HUDEP-2 (cell line): Measurements from ENCODE around the gene LEMD1.

ENCODE experiments used
- DNase-seq, 76 experiments: peaks; one replicate each; lab custom pipeline; 2025; ENCODE audit not compliant: unreplicated experiment in 76 of 76; lab: John Stamatoyannopoulos, UW

Gene LEMD1

DNA sequence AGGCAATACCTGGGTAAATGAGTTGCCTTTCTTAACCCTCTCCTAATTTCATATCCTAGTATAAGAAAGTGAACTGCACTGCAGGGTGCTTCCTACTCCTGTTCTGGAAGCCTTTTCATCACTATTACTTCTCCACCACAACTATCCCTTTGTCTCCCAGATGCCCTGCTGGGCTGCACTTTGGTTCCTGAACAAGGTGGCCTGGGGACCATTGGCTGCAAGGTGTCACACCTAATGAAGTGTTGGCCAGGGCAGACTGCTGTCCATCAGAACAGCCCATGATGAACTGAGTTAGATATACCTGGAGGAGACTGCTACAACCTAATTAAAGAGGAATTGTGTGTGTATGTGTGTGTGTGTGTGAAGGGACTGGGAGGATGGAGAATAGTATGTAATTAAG, 63.3 kb downstream of the LEMD1 start:
- no peak for DNase-seq

GRCh38 chr1:205357567-205357966, 64.3 kb downstream of the LEMD1 start:
- no peak for DNase-seq

DNA sequence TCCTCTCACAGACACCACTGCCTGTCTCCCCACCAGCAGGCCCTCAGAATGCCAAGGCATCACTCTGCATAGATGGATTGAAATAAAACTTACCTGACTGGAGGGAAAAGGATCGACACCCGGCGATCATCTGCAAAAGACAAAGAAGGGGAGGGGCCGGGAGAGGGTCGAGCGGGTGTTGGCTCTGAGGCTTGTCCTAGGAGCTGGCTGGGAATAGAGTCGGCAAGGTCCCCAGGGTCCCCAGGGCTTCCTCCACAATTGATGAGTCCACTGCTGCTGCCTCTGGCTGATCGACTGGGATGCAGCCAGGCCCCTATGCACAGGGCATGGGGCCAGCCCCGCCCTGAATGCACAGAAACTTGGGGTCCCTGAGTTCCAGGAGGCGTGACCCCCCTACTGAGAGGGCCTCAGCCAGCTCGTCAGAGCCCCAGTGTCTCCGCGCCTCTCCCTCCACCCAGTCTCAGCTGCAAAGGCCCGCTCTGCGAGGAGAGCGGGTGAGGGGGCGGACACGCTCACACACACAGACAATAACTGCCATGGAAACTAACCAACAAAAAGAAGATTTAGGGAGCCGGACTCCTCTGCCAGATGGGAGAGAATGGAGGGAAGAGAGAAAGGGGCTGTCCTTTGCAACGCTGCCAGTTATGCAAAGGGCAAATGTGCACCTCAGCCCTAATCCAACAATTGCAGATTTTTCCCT, 65.3 kb downstream of the LEMD1 start, which contains the start of gene KLHDC8A:
KLHDC8A (minus strand) TSS at position 483 of the 700 bp plus-strand sequence. CDS start 13,318 bp downstream, outside the sequence.
- no peak for DNase-seq

GRCh38 chr1:205355075-205355453, 66.8 kb downstream of the LEMD1 start:
- DNase-seq = no peak

GRCh38 chr1:205354259-205355074, 67.4 kb downstream of the LEMD1 start:
- peak in 54 of 76 experiments; percentile 8 to 72 (median 36) for DNase-seq

GRCh38 chr1:205353612-205354011, 68.2 kb downstream of the LEMD1 start:
- DNase-seq = no peak

DNA sequence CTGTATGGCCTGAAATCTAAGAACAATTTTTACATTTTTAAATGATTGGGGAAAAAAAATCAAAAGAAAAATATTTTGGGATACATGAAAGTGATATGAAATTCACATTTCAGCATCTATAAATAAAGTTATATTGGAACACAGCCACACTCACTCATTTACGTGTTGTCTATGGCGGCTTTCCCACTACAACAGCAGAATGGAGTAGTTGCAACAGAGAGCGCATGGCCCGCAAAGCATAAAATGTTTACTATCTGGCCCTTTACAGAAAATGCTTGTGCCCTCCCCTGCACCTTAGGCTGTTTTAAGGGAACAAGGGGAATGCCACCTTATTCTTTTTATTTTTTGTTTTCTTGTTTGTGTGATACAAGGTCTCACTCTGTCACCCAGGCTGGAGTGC, 68.7 kb downstream of the LEMD1 start:
- no peak for DNase-seq

GRCh38 chr1:205351984-205352713, 69.7 kb downstream of the LEMD1 start:
- DNase-seq = no peak

GRCh38 chr1:205350691-205351141, 71.1 kb downstream of the LEMD1 start:
- no peak for DNase-seq

GRCh38 chr1:205350124-205350523, 71.7 kb downstream of the LEMD1 start:
- no peak for DNase-seq

DNA sequence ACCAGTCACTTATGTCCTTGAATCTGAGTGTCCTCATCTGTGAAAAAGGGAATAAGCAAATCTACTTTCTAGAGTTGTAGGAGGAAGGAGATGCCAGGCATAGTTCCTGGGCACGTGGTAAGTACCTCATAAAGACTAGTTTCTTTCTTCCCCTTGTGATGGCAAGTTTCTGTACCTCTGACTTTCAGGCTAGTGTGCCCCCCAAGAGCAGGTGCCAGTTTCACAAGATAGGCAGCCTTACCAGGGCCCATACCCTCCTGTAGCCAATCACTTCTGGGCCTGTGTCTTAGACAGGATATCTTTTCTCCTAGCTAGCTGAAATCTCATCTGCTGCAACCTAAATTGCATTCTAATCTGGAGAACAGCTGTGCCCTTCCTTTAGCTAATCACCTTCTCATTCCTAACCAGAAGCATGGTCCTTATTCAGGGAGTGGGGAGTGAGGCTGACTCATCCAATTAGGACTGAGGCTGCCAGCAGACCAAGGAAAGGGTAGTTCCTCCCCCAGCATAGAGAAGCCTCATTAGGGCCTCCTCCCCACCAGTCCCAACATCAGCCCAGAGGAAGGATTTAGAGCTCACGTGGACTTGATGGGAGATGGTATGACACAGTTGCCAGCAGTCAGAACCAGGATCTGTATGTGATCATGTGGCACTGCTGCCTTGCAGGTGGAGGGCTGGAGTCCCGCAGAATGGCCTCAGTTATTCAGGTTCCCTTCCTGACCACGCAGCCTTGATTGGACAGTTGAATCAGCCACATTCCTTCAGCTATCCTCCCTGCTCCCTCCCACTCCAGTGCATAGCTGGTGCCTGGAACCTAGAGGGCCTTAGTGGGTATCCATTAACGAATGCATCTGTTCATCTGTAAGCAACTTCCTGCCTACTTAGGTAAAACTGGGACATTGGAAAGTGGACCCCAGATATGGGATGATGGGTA, 73.0 kb downstream of the LEMD1 start:
- DNase-seq = no peak

GRCh38 chr1:205346956-205347574, 74.8 kb downstream of the LEMD1 start:
- peak in 1 of 76 experiments; percentile 18 for DNase-seq

DNA sequence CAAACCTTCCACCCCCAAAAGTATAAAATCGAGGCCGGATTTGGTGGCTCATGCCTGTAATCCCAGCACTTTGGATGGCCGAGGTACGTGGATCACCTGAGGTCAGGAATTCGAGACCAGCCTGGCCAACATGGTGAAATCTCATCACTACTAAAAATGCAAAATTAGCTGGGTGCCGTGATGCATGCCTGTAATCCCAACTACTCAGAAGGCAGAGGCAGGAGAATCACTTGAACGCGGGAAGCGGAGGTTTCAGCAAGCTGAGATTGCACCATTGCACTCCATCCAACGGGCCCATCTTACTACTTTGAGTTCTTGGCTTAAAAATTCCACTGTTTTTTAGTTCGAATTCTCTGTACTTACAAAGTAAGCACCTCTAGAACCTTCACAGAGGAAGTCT, 76.1 kb downstream of the LEMD1 start:
- DNase-seq = no peak

DNA sequence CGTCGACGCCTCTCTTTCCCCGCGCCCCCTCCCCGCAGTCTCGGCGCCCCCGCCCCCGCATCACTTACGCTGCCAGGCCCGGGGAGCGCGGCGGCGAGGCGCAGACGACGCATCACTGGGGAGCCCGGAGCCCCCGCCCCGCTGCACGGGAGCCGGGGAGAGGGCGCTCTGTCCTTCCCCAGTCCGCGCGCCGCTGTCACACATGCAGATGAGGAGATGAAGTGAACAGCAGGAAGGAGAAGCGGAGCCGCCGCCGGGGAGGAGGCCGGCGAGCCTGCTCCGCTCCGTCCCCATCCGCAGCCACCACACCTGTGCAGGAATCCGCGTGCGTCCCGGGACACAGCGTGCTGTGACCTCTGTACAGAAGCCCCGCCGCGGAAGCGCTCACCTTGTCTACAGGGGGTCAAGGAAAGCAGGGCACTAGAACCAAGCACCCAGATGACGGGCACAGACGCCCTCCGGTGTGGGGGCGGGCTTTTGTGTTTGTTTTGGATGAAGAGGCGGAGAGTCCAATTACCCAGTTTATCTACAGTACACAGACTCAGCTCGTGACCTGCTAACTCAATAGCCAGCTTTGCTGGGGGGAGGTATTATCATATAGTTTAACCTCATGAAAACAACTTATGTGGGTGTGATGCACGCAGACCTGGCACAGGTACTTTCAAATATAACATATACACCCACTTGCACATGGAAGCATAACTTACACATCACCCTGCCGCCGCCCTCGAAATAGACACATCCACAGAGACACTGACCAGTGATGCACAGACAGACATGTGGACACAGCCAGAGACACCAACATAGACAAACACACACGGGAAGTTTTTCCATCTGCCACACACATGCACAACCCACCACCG, 77.6 kb downstream of the LEMD1 start:
- DNase-seq = peak in 74 of 76 experiments; percentile 34 to 93 (median 79)

DNA sequence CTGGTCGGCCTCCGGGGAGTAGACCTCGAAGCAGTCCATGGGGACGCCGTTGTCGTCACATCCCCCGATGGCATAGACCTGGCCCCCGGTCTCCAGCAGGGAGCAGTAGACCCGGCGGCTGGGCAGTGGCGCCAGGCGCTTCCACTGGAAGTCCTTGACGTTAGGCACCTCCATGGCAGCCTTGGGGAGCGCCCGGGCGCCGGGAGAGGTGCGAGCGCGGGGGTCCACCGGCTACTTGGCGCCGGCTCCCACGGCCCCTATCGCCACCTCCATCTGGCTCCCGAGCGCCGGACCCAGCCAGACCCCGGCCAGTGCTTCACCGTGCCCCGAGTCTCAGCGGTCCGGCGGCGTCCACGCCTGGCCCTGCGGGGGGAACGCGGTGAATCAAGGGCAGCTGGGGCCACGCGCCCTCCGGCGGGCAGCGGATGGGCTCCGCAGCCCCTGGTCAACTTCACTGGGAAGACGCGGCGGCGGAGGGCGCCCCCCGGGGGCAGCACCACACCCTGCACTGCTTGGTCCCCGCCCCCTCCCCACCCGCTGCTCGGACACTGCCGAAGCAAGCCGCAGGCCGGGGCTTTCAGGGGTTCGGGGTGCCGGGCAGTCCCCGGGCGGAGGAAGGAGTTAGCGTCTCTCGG, 78.3 kb downstream of the LEMD1 start:
- peak in 52 of 76 experiments; percentile 11 to 67 (median 44) for DNase-seq

DNA sequence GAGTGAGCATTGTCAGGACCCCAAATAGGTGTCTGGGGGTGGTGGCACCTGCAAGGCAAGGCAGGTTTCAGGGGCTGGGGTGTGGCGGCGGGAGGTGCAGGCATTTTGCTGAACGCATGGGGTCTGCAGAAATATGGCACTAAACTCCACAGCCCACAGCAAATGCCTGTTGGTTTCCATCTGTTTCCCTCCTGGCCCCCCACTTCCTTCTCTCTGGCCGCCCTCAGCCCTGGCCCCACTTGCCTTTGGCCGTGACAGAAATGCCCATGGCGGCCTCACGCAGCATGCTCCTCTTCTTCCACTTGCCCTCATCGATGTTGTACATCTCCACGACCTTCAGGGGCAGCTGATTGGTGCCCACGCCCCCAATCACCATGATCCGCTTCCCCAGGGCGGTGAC, 78.9 kb downstream of the LEMD1 start:
- DNase-seq = no peak

- DNase-seq = peak in 6 of 76 experiments; percentile 10 to 32 (median 21)
Measured at GRCh38 chr1:205340676-205341075, 81.2 kb downstream of the LEMD1 start.

DNA sequence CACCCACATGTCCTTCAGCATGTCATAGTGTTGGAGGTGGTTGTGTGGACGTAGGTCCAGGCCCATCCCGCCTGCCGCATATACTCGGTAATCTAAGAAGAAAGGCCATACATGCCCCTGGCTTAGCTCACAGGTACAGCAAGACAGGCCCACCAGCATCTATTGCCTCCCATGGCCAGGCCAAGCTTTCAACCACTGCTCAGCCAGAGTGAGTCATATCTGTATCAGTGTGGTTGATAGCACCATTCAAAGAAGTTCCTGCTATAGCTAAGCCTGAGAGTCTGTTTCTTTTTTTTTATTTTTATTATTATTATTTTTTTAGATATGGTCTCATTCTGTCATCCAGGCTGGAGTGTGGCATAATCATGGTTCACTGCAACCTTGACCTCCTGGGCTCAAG, 82.1 kb downstream of the LEMD1 start:
- peak in 2 of 76 experiments; percentile 7 to 21 for DNase-seq
